Spleen (tissue), 11 donors: ENCODE results near the gene FAAH. TPM values are rescaled to one million over a fixed set of nuclear protein-coding genes. Genes with fewer than 3 reads are reported as not detected.

ENCODE experiments used
- DNase-seq: peaks from one replicate; pipeline ENCODE4 v3.0.0-alpha.2; 2020
- H3K27ac ChIP-seq, 8 donors: fragments of 200-600 bp; sonication (generic) in 7 of 8; 1 replicate in 4 of 8; 2 replicates in 4 of 8; pipeline versions ENCODE4 v1.5.0 to v1.8.0; 2016 to 2021; ENCODE audit warnings: inconsistent platforms in 4 of 8, mild to moderate bottlenecking in 4 of 8, moderate library complexity in 1 of 8
- H3K27me3 ChIP-seq, 7 donors: fragments of 200-600 bp; sonication (generic) in 6 of 7; replicated peaks in 1 of 7; 1 replicate in 4 of 7; 2 replicates in 3 of 7; pipeline versions ENCODE4 v1.5.0 to v1.8.0; 2016 to 2021; ENCODE audit warnings: inconsistent platforms in 3 of 7, mild to moderate bottlenecking in 1 of 7
- H3K36me3 ChIP-seq, 6 donors: fragments of 200-600 bp; sonication (generic) in 5 of 6; 1 replicate in 4 of 6; 2 replicates in 2 of 6; pipeline versions ENCODE4 v1.5.0 to v1.8.0; 2016 to 2021; ENCODE audit warnings: inconsistent platforms in 2 of 6
- H3K4me1 ChIP-seq, 6 donors: fragments of 200-600 bp; sonication (generic) in 5 of 6; 1 replicate in 3 of 6; 2 replicates in 3 of 6; pipeline versions ENCODE4 v1.5.0 to v1.8.0; 2016 to 2021; ENCODE audit warnings: inconsistent platforms in 3 of 6
- H3K4me3 ChIP-seq, 8 donors: fragments of 200-600 bp; sonication (generic) in 7 of 8; 1 replicate in 4 of 8; 2 replicates in 4 of 8; pipeline versions ENCODE4 v1.5.0 to v1.8.0; 2016 to 2021; ENCODE audit warnings: inconsistent platforms in 4 of 8, mild to moderate bottlenecking in 4 of 8, moderate library complexity in 2 of 8
- H3K9me3 ChIP-seq, 8 donors: fragments of 200-600 bp; sonication (generic) in 7 of 8; 1 replicate in 4 of 8; 2 replicates in 4 of 8; pipeline versions ENCODE4 v1.5.0 to v1.8.0; 2016 to 2021; ENCODE audit warnings: inconsistent platforms in 4 of 8
- POLR2A ChIP-seq, 3 donors: fragments of 450-650 bp; IDR thresholded peaks; one replicate each; pipeline ENCODE4 v1.5.1; 2017; ENCODE audit warnings: antibody characterized with exemption in 3 of 3, mild to moderate bottlenecking in 1 of 3
- POLR2AphosphoS5 ChIP-seq, 3 donors: sonication (generic); formaldehyde crosslinking; IDR thresholded peaks; one replicate each; pipeline ENCODE4 v1.5.1; 2017; ENCODE audit warnings: antibody characterized with exemption in 3 of 3
- WGBS, 5 donors: extraction: QIAGEN DNeasy Blood & Tissue Kit in 3 of 5; methylation state at CpG; one replicate each; pipeline versions ENCODE4 v1.1.5 to v1.1.7; 2013 to 2018; 5-methylcytosine and 5-hydroxymethylcytosine counted together
- intact Hi-C: fragments of 100-400 bp; cut with DNase I; formaldehyde crosslinking; loops from one replicate; pipeline ENCODE4 v1.15.0; 2023; ENCODE audit warnings: low total_unique reads
- polyA plus RNA-seq, 3 donors: library from polyadenylated mRNA; stranded (reverse); fragments of 200-250 nt; gene quantifications; one replicate each; pipeline ENCODE4 v1.2.1, GENCODE V29; 2013
- total RNA-seq, 7 donors: library from RNA; depleted of rRNA in 3 of 7; stranded (reverse); fragments of >200 nt in 3 of 7; fragmentation: NEBNext Ultra II Directional in 4 of 7; extraction: Animal tissue kit (Norgen Biotek cat#: 25700) in 4 of 7; gene quantifications; one replicate each; pipeline versions ENCODE4 v1.1.0 to v1.2.1, GENCODE V29; 2016 to 2021
- TF ChIP-seq, protein P1 (sequence below), 11 experiments: fragments of 200-600 bp in 7 of 11; fragments of 450-650 bp in 4 of 11; sonication (generic) in 4 of 11; IDR thresholded peaks in 8 of 11; conservative IDR thresholded peaks in 3 of 11; 1 replicate in 7 of 11; 2 replicates in 4 of 11; pipeline versions ENCODE4 v1.4.0 to v1.8.0; 2016 to 2021; ENCODE audit warnings: antibody characterized with exemption in 11 of 11, inconsistent platforms in 4 of 11, mild to moderate bottlenecking in 1 of 11
- donor health status: healthy with polysubstance abuse.
- donor health status: DM: no; HTN: no; CAD: no; lungs with moderate emphysema.
- donor health status: DM: no; HTN: no; CAD: no.
- donor health status: Bipolar disorder and iron deficiency.
- donor health status: healthy.
- donor health status: DM: no; HTN: no; CAD: no.
- donor health status: DM: yes; HTN: yes; CAD: no.

FAAH gene
- total and polyA plus RNA-seq, 10 donors: 5.2 to 15.3 (median 7.8) TPM

DNA sequence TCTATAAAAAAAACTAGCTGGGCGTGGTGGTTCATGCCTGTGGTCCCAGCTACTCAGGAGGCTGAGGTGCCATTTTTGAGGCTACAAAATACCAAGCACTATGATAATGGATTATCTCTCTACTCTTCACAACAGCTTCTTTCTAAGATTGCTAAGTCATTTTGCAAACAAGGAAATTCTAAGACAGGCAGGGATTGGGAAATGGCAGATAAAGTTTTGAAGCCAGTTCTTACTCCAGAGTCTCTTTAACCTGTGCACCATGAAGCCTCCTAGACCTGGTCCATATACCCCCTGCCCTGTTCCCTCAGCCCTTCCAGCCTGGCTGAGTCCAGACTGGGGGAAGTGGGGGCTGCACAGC, 56.0 kb downstream of the FAAH start:
- Histone ChIP-seq H3K36me3 (no peaks in the 10 kb centered on the region), H3K27ac (no peak overlapping the region), H3K4me1 (peaks cover 0 to 24% (median 14%) of the 10 kb centered on the region in 6 donors), H3K4me3 (no peak overlapping the region), H3K9me3 (no peaks in the 10 kb centered on the region), H3K27me3 (peaks cover 0 to 100% (median 28%) of the 10 kb centered on the region in 7 donors)
- TF ChIP-seq, protein P1, sequence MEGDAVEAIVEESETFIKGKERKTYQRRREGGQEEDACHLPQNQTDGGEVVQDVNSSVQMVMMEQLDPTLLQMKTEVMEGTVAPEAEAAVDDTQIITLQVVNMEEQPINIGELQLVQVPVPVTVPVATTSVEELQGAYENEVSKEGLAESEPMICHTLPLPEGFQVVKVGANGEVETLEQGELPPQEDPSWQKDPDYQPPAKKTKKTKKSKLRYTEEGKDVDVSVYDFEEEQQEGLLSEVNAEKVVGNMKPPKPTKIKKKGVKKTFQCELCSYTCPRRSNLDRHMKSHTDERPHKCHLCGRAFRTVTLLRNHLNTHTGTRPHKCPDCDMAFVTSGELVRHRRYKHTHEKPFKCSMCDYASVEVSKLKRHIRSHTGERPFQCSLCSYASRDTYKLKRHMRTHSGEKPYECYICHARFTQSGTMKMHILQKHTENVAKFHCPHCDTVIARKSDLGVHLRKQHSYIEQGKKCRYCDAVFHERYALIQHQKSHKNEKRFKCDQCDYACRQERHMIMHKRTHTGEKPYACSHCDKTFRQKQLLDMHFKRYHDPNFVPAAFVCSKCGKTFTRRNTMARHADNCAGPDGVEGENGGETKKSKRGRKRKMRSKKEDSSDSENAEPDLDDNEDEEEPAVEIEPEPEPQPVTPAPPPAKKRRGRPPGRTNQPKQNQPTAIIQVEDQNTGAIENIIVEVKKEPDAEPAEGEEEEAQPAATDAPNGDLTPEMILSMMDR (IDR thresholded peaks at IDR 0.05 in 8 of 11, conservative IDR thresholded peaks at IDR 0.05 in 3 of 11): no peak
- TF ChIP-seq POLR2AphosphoS5 (IDR thresholded peaks at IDR 0.05): no peak
- TF ChIP-seq POLR2A (IDR thresholded peaks at IDR 0.05): no peak
- intact Hi-C loops: no loop called here
- 80 to 97% (median 91%) methylated on average over 1 of the region's 1 CpG for WGBS, 5 donors
- DNase-seq: no peak

DNA sequence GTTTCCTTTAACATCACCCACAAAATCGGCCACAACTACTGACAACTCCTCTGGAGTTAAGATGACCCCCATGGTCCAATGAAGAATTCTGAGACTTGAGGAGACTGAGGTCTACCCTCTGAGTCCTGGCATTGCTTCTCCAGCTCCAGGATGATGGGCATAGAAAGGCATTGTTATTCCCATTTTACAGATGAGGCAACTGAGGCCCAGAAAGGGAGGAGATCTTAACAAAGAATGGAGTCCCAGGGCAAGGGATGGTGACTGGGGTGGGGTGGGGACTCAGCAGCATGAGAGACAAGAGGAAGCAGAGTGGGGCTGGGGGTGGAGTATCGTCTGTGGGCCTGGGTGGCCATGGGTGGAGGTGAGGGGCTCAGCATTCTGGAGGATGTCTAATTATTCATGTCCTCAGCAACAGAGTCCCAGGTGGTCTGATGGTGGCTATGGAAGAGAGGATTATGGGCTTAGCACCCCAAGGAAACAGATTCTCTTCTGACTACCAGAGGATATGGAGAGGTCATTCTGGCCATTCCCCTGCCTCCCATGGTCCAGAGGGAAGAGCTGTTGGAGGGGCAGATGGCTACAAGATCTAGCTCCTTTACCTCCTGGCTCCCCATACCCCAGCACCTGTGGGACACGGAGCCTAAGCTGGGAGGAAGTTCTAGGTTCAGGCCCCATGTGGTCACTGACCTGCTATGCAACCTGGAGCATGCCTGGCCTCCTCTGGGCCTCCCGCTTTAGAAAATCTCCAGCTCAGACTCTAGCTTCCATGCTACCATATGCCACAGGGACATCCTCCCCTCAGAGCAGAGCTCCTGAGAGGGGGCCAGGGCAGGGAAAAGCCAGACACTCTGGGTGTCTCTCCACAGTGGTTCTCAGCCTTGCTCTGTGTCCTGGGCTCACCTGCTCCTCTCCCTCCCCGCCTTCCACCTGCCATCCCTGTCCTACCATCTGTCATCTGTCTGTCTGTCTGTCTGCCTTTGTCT, 58.1 kb downstream of the FAAH start:
- Histone ChIP-seq H3K27me3 (peaks cover 0 to 95% (median 21%) of the 10 kb centered on the region in 7 donors), H3K36me3 (no peaks in the 10 kb centered on the region), H3K4me1 (peaks cover 0 to 19% (median 12%) of the 10 kb centered on the region in 6 donors), H3K27ac (no peak overlapping the region), H3K4me3 (no peak overlapping the region), H3K9me3 (no peaks in the 10 kb centered on the region)
- whole genome bisulfite sequencing, 5 donors: 67 to 80% (median 76%) methylated on average over 4 to 5 of the region's 5 CpGs
- intact Hi-C loops: no loop called here
- TF ChIP-seq, protein P1 (IDR thresholded peaks at IDR 0.05 in 8 of 11, conservative IDR thresholded peaks at IDR 0.05 in 3 of 11): no peak
- TF ChIP-seq POLR2AphosphoS5 (IDR thresholded peaks at IDR 0.05) (no peak), POLR2A (IDR thresholded peaks at IDR 0.05) (no peak)
- no peak for DNase-seq

DNA sequence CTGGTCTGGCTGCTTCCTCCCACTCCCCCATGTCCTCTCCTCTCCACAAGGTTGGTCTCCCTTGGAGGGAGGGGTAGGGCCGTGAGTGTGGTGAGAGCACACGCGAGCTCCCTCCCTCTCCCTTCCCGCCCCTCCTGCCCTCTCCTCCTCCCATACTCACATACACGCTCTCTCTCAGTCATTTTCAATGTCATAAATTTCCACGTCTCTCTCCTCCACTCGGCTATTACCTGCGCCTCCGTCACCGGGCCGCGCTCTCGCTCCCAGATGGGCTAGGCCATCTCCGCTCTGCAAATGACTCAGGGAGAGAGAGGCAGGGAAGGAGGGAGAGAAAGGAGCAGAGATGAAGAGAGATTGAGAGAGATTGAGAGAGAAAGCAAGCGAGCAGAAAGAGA, 58.8 kb downstream of the FAAH start:
- no peak for DNase-seq
- Histone ChIP-seq H3K27ac (no peak overlapping the region), H3K4me3 (no peak overlapping the region), H3K36me3 (no peaks in the 10 kb centered on the region), H3K27me3 (peaks cover 0 to 91% (median 14%) of the 10 kb centered on the region in 7 donors), H3K4me1 (peaks cover 0 to 12% (median 7%) of the 10 kb centered on the region in 6 donors), H3K9me3 (no peaks in the 10 kb centered on the region)
- 51 to 63% (median 61%) methylated on average over 15 of the region's 15 CpGs for WGBS, 5 donors
- TF ChIP-seq, protein P1 (IDR thresholded peaks at IDR 0.05 in 8 of 11, conservative IDR thresholded peaks at IDR 0.05 in 3 of 11): no peak
- no peak for TF ChIP-seq POLR2AphosphoS5 (IDR thresholded peaks at IDR 0.05)
- TF ChIP-seq POLR2A (IDR thresholded peaks at IDR 0.05): no peak
- intact Hi-C loops: no loop called here

DNA sequence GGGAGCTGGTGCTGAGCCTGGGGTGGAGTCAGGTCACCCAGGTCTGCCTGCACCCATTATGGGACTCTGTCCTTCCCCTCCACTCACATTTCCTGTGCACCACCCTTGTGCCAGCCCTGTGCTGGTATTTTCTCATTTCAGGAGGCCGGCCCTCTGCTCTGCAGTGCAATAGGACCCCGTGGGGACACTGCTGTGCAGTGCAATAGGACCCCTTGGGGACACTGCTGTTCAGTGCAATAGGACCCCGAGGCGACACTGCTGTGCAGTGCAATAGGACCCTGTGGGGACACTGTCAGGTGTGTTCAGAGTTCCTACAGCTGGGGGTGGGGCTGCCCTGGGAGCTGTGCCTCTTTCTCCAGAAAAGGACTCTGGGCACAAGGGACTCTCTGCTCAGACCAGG, 59.3 kb downstream of the FAAH start:
- no peaks in the 10 kb centered on the region for H3K9me3 ChIP-seq
- H3K27me3 ChIP-seq: peaks cover 0 to 91% (median 9%) of the 10 kb centered on the region in 7 donors
- 56 to 70% (median 59%) methylated on average over 4 of the region's 4 CpGs; no CpG with 5 or more reads in 1 of the 5 donors for WGBS, 5 donors
- H3K27ac ChIP-seq: no peak overlapping the region
- DNase-seq: peak; percentile 40
- H3K4me1 ChIP-seq: peaks cover 0 to 7% (median 3%) of the 10 kb centered on the region in 6 donors
- TF ChIP-seq, protein P1 (IDR thresholded peaks at IDR 0.05 in 8 of 11, conservative IDR thresholded peaks at IDR 0.05 in 3 of 11): no peak
- TF ChIP-seq POLR2A (IDR thresholded peaks at IDR 0.05) (no peak), POLR2AphosphoS5 (IDR thresholded peaks at IDR 0.05) (no peak)
- H3K36me3 ChIP-seq: no peaks in the 10 kb centered on the region
- no peak overlapping the region for H3K4me3 ChIP-seq
- intact Hi-C loops: no loop called here
